Daoy (cell line): ENCODE measurements around the gene PKP2. TPM values are rescaled to one million over a fixed set of nuclear protein-coding genes. Genes with fewer than 3 reads are reported as not detected.
"Not testable (repeated sequence)": the region's sequence is repeated elsewhere in the genome, so short reads cannot be mapped to it uniquely, and the experiment has no call there.

Source experiments
- DNase-seq: peaks from one replicate; pipeline ENCODE4 v3.0.0-alpha.2; 2015; ENCODE audit warnings: low read depth
- total RNA-seq: library from RNA; depleted of rRNA; stranded (reverse); fragments of >200 nt; shearing (Covaris generic); gene quantifications from 2 replicates; pipeline ENCODE4 v1.2.3, GENCODE V29; 2014

Gene PKP2
- total RNA-seq, 1 experiment from 2014 or later, result 4.2 TPM

DNA sequence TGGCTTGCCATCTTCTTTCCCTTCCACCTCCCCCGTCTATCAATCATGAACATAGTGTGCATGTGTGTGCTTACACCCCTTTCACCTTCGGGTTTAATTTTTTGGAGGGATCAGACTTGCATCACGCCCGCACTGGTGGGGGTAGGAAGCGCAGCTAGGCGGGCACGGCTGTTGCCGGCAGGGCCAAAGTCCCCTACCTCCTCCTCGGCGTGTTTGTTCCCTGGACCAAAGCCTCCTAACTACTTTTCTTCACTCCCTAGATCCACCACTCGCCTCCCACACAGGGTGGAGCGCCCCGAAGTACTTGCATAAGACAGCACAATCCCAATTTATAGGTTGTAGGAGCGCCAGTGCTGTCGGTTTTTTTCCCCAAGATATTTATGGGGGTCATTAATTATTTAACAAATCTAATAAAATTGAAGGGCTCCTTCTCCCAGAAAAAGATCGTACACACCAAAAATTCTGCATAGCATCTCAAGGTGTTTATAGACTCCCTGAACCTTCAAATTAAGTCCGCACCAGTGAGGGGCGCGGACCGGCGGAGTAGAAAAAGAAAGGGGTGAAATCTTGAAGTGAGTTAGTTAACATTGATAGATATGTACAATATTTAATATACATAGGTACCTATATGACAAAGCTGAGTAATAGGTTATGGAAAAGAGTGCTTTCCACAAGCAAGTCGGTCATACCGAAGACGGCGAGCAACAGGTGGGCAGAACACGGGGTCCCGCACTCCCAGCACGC is 717 bp downstream of the PKP2 start:
- no peak for DNase-seq

DNA sequence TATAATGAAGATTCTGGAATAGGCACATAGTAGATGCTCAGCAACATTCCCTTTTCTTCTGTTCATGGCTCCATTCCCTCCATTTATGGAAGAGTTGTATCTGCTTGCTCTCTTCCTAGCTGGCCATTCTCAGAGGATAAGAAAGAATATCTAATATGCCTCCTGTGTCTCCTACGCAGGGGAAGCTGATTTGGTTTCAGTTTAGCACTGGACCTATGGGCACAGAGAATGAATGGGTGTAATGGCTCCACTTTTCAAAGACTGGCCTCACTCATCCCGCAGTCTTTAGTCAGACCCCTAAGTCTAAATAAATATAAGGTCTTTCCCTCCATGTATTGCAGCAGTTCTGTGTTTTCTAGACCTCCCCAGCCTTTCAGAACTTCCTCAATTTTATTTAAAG is 2.0 kb downstream of the PKP2 start:
- DNase-seq, result peak; percentile 70

DNA sequence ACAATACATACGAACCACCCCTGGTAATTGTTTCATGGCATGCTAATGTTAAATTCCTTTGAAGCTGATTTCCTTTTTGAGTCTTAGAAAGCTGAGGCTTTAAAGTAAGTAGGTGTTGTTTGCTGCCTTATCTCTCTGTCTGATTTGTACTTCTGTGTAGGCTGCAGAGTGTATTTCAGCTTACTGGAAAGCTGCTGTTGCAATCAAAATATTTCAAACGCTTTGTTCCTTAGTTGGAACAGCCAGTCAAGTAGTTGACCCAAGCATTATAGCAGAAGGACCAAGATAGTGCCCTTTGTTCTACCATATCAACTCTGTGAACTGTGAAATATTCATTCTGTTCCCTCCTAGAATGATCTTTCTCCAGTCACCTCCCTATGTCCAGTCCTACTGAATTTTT is 3.1 kb downstream of the PKP2 start:
- DNase-seq, result no peak

DNA sequence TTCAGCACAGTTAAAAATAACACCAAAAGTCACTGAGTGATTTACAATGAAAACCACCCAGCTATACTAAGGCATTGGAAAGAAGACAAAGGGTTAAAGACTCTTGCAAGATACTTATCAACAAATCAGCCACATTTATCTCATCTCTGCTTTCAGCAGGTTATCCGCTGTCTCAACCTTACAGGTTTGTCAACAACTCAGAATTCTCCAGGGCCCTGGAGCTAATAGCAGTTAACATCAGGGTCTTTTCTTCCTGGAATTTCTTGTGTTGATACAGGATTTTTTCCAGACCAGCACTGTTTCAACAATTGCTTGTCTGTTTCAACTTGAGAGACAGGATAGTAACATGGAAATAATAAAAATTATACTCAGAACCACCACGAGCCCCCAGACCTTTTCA is 3.5 kb downstream of the PKP2 start:
- no peak for DNase-seq

DNA sequence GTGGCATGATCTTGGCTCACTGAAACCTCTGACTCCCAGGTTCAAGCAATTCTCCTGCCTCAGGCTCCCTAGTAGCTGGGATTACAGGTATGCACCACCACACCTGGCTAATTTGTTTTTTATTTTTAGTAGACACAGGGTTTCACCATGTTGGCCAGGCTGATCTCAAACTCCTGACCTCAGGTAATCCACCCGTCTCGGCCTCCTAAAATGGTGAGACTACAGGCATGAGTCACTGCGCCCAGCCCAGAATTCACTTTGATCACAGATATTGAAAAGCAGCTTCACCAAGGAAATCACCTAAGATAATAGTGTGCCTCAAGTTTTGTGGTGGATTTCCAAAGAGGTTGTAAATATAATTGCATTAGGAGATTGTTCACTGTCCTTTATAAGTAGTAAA is 4.2 kb downstream of the PKP2 start:
- DNase-seq, result peak; percentile 40

DNA sequence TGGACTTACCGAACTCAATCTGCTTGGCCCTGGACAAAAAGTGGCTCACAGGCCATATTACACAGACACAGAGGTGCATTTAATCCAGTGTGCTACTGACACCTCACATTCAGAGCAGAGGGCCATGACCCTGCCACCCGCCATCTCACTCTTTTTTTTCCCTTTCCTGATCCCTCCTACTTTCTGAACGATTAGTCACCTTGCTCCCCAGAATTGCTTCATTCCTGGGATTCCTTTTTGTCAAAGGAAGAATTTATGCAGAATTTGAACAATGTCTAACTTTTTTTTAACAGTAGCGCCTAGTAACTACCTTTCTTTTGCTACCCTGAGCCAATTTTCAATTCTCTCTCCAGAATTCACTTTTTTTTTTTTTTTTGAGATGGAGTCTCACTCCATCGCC is 4.6 kb downstream of the PKP2 start:
- DNase-seq, result peak; percentile 72

DNA sequence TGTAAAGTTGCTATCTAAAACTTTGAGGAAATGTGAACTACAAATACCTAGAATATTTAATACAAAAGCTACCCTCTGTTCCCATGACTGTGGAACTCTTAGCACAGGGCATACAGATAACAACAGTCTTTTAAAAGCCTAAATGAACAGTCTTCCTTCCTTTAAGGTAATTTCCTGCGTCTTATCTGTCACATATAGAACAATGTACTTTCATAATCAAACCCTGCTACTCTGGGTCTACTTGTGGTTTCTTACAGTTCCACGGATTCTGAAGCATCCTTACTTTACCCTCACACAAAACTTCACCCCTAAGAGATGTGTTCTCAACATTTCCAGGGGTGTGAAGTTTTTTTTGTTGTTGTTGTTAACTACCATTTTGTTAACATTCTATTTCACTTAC is 5.1 kb downstream of the PKP2 start:
- DNase-seq, result no peak

DNA sequence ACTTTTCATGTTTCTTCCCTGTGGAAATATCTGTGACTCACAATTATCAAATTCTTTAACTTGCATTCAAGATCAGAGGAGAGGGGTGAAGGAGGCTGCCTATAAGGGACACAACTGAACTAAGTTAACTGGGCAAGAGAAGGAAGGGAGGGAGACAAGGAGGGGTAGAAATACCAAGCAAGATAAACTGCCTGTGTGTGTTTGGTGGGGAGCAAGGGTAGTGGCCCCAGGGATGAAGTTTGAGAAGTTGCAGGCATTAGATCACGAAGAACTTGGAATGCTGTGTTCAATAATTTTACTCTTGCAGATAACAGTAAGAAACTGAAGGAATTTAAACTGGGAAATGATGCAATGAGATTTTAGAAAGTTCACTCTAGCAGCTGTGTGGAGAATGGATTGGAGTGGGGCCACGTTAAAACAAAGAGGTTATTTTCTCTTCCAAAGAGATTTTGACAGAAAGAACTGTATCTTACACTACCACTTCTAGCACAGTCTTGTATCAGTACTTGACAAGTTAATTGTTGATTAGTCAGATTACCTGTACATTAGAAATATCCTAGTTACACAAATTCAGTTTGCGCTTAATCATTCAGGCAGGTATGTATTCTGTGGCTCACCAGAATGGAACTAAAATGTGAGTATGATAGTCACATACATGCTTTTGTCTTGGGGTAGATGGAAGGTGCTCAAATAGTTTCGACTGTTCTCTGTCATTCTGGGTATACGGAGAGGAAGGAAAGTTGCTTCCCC is 7.4 kb downstream of the PKP2 start:
- no peak for DNase-seq

DNA sequence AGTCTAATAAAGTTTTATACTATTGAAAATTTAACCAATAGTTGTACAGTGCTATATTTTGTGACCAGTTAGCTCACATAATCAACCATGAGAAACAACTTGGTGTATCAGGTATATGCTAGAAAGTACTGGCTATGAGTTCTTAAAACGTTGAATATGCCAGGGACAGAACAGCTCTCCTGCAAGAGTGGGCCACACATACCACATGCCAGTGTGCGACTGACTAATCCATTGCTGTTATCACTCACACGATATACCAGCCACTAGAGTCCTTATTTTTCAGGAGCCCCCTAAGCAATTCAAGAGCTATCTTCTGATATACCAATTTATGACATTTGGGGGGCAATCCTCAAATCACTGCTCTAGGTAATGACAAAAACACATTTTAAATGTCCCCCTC is 9.5 kb downstream of the PKP2 start:
- no peak for DNase-seq

DNA sequence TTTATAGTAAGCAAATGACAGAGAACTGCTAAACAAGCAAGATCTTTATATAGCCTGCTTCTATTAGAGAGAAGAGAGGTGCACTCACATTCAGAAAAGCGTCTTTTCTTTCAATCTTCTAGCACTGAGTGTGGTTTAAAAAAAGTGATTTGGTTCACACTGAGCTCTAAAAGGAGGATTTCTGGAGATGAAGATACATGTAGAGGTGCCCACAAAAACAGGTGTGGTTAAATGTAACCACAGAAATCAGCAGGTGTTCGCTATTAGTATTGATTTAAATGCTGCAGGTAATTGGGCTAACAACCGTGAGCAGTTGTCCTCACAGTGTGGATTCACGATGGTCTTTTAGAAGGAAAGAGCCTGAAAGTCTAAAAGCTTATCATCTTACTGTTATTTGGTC is 10.7 kb downstream of the PKP2 start:
- DNase-seq, result no peak

DNA sequence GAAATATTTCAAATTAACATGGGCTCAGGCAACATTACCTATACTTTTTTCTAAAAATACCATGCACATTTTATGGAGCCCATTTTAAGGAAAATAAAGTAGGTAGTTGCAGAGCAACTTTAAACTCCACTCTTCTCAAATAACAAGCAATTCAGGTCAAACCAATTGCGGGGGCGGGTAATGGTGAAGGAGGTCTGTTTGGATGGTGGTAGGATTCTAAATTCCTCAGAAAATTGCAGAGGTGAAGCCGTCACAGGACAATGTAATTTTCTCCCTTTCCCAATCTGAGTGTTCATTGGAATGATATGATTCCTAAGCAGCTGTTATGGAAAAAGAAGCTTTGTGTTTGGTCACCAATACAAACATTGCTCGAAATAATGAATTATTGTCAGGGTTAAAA is 11.6 kb downstream of the PKP2 start:
- no peak for DNase-seq

DNA sequence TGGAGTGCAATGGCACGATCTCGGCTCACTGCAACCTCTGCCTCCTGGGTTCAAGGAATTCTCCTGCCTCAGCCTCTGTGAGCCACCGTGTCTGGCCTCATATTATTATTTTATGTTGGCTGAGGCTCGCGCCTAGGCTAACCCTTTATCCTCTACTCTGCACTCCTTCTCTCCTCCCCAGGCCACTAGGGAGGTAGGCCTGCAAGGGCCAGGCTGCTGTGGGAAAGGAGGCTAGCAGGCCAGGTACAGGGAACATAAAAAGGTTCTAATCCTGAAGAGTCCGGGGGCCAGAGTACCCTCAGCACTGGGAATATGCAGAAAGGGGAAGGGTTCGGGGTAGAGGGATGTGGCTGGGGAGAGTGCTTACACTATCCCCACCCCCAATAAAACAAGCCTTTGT is 14.9 kb downstream of the PKP2 start:
- DNase-seq, result no peak

DNA sequence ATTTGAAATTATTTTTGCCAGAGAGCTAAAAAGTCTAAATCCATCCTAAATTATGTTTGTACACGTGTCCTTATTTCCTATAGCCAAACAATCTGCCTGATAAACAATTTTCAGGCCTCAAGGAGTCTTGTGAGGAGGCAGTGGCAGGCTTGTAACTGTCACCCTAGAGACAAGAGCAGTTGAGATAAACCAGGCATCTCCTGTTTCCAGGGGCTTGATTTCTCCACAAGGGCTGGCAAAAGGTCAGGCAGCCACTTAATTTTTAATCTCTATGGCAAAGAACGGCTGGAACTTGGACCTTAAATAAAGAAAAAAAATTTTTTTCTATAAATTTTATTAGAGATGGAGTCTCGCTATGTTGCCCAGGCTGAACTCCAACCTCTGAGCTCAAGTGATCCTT is 15.5 kb downstream of the PKP2 start:
- DNase-seq, result no peak

DNA sequence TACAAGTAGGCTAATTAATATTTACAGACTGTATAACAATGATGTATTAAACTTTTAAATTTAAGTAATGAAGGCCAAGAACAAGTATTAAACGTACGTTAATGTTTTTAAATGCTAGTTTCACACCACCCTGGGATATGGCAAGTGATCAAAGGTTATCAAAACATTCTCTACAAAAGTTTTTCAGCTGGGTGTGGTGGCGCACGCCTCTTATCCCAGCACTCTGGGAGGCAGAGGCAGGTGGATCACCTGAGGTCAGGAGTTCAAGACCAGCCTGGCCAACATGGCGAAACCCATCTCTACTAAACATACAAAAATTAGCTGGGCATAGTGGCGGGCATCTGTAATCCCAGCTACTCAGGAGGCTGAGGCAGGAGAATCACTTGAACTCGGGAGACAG is 17.5 kb downstream of the PKP2 start:
- not testable (repeated sequence) for DNase-seq

DNA sequence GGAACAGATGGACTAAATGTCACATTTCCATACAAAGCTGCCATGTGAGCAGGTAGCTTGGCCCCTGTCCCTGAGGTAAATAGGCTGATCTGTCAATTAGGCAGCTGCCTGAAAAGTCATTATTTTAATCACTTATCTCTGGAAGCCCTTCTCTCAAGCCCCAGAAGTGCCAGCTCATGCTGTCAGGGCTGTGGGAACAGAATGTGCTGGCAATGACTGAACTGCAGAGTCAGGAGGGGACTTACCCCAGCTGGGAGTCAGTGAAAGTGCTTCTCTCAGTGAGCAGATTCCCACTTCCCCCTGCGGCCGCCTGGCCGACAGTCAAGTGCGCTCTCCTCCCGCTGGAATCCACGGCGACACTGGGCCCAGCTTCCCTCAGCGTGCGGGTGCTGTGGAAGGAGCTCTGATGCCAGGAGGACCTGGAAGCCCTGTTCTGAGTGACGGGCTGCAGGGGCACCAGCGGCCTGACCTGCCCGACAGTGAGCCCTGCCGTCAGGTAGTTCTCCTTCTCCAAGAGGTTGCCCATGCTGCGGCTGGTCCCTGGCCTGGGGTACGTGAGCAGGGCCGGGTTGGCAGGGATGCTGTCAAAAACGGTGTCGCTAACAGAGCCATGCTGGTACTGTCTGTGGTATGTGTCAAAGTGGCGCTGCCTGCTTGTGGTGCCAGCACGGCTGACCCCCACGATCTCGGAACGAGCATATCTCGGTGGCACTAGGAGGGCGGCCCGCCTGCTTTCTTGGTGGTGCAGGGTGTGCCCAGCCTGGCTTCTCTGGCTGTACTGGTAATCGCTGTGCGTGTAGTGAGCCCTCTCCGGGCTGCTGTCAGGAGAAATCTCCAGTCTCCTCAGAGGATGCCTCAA is 18.7 kb downstream of the PKP2 start:
- DNase-seq, result peak; percentile 82

DNA sequence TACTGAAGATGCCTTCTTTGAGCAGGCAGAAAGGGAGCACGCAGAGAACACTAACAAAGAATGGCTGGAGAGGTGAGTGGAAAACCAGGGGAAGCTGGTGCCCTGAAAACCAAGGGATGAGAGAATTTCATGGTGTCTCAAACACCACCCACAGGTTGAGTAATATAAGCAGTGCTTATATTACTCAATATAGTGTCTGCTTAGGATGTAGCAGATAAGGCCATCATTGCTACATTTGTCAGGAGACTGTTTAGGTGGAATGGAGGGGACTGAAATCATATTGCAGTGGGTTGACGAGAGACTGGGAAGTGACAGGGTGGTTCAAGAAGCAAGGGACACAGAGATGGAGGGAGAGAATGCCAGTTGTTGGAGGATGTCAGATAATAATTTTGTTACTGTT is 20.6 kb downstream of the PKP2 start:
- no peak for DNase-seq

DNA sequence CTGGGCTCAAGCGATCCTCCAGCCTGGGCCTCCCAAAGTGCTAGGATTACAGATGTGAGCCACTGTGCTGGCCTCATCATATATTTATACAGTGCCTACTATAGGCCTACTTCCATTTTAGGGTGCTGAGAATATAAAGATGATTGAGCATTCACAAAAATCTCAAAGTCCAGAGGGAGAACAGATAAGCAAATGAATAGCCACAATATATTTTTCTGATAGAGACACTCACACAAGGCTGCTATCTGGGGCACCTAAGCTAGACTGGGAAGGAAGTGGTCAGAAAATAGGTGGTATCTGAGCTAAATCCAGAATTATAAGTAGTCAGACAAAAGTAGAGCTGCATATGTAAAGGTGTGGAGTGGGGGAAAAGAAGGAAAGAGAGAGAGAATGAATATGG is 21.6 kb downstream of the PKP2 start:
- DNase-seq, result no peak

DNA sequence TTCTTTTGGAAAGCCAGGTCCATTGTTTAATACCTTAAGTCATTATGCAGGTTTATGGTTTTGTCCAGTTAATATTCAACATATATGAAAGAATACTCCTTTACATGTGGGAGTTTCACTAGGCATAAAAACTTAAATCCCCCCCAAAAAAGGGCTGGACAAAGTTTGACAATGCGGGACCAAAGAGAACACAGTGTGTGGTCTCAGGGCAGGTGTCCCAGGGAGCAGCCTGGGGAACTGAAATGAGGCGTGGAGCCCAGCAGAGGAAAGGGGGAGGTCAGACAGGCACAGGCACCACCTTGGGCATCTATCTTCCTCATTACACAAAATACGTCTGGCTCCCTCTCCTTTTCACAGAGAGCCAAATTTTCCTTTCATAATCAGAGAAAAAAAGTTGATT is 22.5 kb downstream of the PKP2 start:
- DNase-seq, result no peak

DNA sequence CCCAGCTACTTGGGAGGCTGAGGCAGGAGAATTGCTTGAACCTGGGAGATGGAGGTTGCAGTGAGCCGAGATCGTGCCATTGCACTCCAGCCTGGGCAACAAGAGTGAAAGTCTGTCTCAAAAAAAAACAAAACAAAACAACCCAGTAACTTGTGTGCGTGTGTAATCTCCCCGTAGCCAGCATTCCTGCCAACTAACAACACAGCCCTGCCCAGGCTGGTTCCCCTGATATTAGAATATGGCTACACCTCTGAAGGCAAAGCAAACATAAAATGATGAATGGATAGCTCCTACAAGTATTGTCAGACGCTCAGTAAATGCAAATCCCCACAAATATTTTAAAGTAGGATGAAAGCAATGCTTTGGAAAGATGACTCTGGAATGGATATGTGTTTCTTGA is 24.2 kb downstream of the PKP2 start:
- not testable (repeated sequence) for DNase-seq

DNA sequence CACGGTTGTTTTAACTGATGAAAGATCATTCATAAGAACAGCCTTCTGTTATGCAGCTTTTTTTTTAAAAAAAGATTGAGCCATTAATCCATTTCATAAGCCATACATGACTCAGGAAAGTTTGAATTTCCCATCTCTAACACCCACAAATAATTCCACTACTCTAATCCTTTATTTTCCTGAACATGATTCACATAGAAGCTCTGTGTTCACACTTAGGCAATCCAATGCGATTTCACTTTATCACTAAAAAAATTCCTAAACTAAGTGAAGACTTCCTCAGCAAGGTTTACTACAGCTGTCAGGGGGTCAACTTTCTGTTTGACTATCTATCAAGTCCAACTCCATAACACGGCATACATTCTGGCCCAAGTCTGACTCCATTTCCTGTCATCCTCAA is 25.9 kb downstream of the PKP2 start:
- DNase-seq, result no peak

DNA sequence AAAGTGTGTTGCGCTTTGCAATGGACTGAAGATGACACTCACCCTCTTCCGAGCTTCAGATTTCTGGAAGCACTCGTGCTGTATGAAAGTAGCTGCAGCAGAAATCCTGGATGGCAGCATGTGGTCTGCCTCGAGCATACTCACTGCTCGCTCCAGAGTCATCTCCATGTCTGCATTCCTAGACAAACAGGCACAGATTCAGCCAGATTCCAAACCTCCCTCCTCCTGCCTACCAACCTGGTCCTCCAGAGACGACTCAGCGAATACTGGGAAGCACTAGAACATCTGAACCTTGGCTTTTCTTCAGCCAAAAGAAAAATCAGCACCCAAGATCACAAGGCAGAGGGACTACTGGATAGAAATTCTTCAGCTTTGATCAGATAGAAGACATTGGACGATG is 27.7 kb downstream of the PKP2 start:
- DNase-seq, result no peak

DNA sequence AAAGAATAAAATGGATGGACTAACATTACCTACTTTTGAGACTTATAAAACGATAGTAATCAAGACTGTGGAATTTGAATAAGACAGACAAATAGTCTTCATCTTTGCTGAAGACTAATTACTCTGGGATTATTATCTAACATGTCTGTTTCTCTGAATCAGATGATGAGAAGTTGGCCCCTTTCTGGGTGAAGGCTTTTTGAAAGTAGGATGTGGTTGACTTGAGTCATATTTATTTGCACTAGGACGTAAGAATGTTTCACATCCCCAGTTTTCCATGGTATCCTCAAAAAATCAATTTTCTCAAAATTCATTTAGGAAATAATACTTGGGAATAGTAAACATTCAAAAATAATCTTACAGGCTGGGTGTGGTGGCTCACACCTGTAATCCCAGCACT is 31.8 kb downstream of the PKP2 start:
- DNase-seq, result no peak

DNA sequence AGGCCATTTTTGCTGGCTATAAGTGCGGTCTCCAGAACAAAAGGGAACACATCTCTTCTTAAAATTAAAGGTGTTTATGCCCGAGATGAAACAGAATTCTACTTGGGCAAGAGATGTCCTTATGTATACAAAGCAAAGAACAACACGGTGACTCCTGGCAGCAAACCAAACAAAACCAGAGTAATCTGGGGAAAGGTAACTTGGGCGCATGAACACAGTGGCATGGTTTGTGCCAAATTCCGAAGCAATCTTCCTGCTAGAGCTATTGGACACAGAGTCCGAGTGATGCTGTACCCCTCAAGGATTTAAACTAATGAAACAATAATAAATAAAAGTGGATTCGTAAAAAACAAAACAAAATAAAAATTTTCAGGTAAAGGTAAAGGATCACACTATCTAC is 33.4 kb downstream of the PKP2 start:
- DNase-seq, result no peak
